ENCODE measurements around the gene GP9. TPM values are rescaled to one million over a fixed set of nuclear protein-coding genes. Genes with fewer than 3 reads are reported as not detected.

The GP9 gene
- total RNA-seq, 2 experiments from 2014 or later, result not detected

- CTCF ChIA-PET, result interaction anchor here (1.1 to 5.6 kb wide), 9 partner anchors 13 to 262 kb away, joined by 3 to 113 read pairs (median 34); partner anchors contain the start of gene RAB43
- H3K9me3 Mint-ChIP-seq, result no peaks in the 10 kb centered on the region
- H3K27ac Mint-ChIP-seq, result no peak overlapping the region
- POLR2A ChIA-PET, result no interaction called here
- peaks cover 12% of the 10 kb centered on the region for H3K4me1 Mint-ChIP-seq (ENCODE audit: low read depth)
- no peak overlapping the region for H3K4me3 Mint-ChIP-seq
- no peak for DNase-seq
- intact Hi-C loops (cut with micrococcal nuclease), result loop anchor here (5.0 kb wide), 1 partner anchor 82 kb away; no protein-coding TSS in a partner anchor
- no peaks in the 10 kb centered on the region for H3K27me3 Mint-ChIP-seq
- no peaks in the 10 kb centered on the region for H3K36me3 Mint-ChIP-seq
These were observed 5.9 kb upstream of the GP9 start for GRCh38 chr3:129054605-129055104.

DNA sequence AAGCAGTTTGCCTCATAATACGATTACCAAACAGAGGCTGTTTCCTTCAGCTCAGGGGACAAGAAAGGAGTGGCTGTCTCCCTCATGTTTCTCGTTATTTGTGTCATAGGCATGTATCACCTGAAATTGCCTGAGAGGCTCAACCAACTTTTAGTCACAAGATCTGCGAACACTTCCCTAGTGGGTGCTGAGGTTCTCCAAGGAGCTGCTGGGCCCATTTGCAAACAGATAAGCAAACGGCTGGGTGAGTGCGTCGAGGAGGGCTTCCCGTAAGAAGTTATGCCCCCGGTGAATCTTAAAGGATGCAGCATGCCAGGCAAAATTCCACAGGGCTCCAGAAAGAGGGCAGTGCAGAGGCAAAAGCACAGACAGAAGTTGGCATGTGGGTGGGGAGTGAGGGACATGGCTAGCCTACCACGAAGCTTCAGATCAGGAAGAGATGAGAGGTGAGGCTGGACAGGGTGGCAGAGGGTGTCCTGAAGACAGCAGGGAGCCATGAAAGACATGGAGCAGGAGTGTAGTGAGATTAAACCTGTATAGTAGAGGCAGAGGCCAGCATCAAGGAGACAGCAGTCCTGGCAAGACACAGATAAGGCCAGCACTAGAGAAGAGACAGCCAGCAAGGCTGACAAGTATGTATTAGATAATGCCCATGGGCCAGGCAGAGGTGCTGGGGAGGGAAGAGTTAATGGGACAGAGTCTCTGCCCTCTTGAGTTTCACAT lies 4.0 kb upstream of the GP9 start:
- DNase-seq, result no peak
- H3K9me3 Mint-ChIP-seq, result no peaks in the 10 kb centered on the region
- ChIA-PET POLR2A (interaction anchor here (1.5 kb wide), 1 partner anchor 127 kb away, joined by 4 read pairs; the partner anchor contains the start of gene CNBP), CTCF (interaction anchor here (5.6 kb wide), 1 partner anchor 88 kb away, joined by 60 read pairs; no protein-coding TSS in a partner anchor)
- H3K27me3 Mint-ChIP-seq, result no peaks in the 10 kb centered on the region
- no peak overlapping the region for H3K4me3 Mint-ChIP-seq
- no peak overlapping the region for H3K27ac Mint-ChIP-seq
- peaks cover 12% of the 10 kb centered on the region for H3K4me1 Mint-ChIP-seq (ENCODE audit: low read depth)
- no peaks in the 10 kb centered on the region for H3K36me3 Mint-ChIP-seq
- intact Hi-C loops (cut with micrococcal nuclease), result no loop called here

DNA sequence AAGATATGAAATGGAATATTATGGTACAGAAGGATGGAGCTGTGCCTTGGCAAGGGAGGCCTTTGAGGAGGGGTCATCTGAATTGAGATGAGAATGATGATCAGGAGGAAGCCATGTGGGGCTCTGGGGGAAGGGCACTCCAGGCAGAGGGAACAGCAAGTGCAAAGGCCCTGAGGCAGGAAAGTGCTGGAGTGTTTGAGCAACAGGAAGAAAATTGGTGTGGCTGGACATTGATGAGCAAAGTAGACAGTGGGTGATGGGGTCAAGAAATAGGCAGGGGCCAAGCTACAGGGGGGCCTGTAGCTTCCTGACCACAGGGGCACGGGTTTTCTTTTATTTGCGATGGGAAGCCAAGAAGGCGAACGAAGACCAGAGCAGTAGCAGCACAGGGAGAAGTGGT lies 3.3 kb upstream of the GP9 start:
- POLR2A ChIA-PET, result interaction anchor here (1.5 kb wide), 1 partner anchor 126 kb away, joined by 4 read pairs; the partner anchor contains the start of gene CNBP
- no peak overlapping the region for H3K27ac Mint-ChIP-seq

GRCh38 chr3:129058441-129059200 lies 2.0 kb upstream of the GP9 start:
- Mint-ChIP-seq H3K27me3 (no peaks in the 10 kb centered on the region), H3K9me3 (no peaks in the 10 kb centered on the region), H3K36me3 (no peaks in the 10 kb centered on the region), H3K27ac (no peak overlapping the region), H3K4me3 (no peak overlapping the region), H3K4me1 (ENCODE audit: low read depth) (peaks cover 7% of the 10 kb centered on the region)
- intact Hi-C loops (cut with micrococcal nuclease), result no loop called here
- CTCF ChIA-PET, result no interaction called here
- POLR2A ChIA-PET, result interaction anchor here (1.5 kb wide), 1 partner anchor 125 kb away, joined by 4 read pairs; the partner anchor contains the start of gene CNBP
- DNase-seq, result peak; percentile 38

More for the DNA sequence above, 3.3 kb upstream of the GP9 start:
- Mint-ChIP-seq H3K27me3 (no peaks in the 10 kb centered on the region), H3K36me3 (no peaks in the 10 kb centered on the region), H3K4me1 (ENCODE audit: low read depth) (peaks cover 12% of the 10 kb centered on the region), H3K9me3 (no peaks in the 10 kb centered on the region), H3K4me3 (no peak overlapping the region)
- CTCF ChIA-PET, result interaction anchor here (5.6 kb wide), 1 partner anchor 88 kb away, joined by 60 read pairs; no protein-coding TSS in a partner anchor
- intact Hi-C loops (cut with micrococcal nuclease), result no loop called here
- DNase-seq, result no peak

DNA sequence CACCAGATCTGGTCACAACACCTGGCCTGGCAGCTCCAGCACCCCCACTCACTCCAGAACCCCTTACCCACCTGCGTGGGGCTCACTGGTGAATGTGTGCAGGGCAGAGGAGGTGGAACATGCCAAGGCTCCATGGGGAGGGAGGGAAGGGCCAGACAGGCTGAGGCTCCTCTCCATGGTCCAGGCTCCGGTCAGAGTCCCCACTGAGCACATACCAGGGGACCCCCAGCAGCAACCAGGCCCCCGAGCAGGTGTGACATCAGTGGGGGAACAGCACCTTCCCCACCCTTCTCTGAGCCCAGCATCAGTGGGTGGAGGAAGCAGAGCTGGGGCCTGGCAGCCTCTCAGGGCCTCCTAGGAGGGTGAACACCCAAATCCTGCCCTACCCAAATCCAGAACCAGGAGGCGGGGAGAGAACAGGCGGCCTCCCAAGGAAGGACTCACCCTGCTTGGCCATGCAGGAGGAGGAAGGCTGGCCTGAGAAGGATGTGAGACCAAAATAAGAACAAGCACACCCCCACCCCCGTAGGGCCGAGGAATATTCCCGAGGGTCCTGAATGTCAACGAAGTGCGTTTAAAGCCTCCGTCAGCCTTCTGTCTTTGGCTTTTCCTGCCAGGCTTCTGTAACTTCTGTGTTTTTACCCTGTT lies 1.1 kb upstream of the GP9 start:
- DNase-seq, result no peak
- CTCF ChIA-PET, result interaction anchor here (1.1 kb wide), 1 partner anchor 89 kb away, joined by 5 read pairs; no protein-coding TSS in a partner anchor
- peaks cover 4% of the 10 kb centered on the region for H3K4me1 Mint-ChIP-seq (ENCODE audit: low read depth)
- H3K27me3 Mint-ChIP-seq, result no peaks in the 10 kb centered on the region
- H3K27ac Mint-ChIP-seq, result no peak overlapping the region
- intact Hi-C loops (cut with micrococcal nuclease), result no loop called here
- no peaks in the 10 kb centered on the region for H3K9me3 Mint-ChIP-seq
- H3K36me3 Mint-ChIP-seq, result no peaks in the 10 kb centered on the region
- H3K4me3 Mint-ChIP-seq, result no peak overlapping the region
- POLR2A ChIA-PET, result no interaction called here

- DNase-seq, result peak; percentile 21
- Mint-ChIP-seq H3K27me3 (no peaks in the 10 kb centered on the region), H3K4me3 (no peak overlapping the region), H3K36me3 (no peaks in the 10 kb centered on the region), H3K4me1 (ENCODE audit: low read depth) (peaks cover 4% of the 10 kb centered on the region), H3K27ac (no peak overlapping the region), H3K9me3 (no peaks in the 10 kb centered on the region)
- ChIA-PET POLR2A (no interaction called here), CTCF (no interaction called here)
- intact Hi-C loops (cut with micrococcal nuclease), result no loop called here
These were observed 676 bp downstream of the GP9 start for GRCh38 chr3:129061023-129061887.

- no peak overlapping the region for H3K4me3 Mint-ChIP-seq
- no peaks in the 10 kb centered on the region for H3K9me3 Mint-ChIP-seq
- ChIA-PET CTCF (interaction anchor here (1.7 kb wide), 1 partner anchor 9 kb away, joined by 3 read pairs; no protein-coding TSS in a partner anchor), POLR2A (no interaction called here)
- intact Hi-C loops (cut with micrococcal nuclease), result no loop called here
- no peaks in the 10 kb centered on the region for H3K36me3 Mint-ChIP-seq
- H3K27ac Mint-ChIP-seq, result no peak overlapping the region
- H3K27me3 Mint-ChIP-seq, result no peaks in the 10 kb centered on the region
- H3K4me1 Mint-ChIP-seq (ENCODE audit: low read depth), result peaks cover 4% of the 10 kb centered on the region
- DNase-seq, result no peak
These were observed 1.6 kb downstream of the GP9 start for GRCh38 chr3:129061888-129062834.

- Mint-ChIP-seq H3K36me3 (no peaks in the 10 kb centered on the region), H3K4me3 (no peak overlapping the region), H3K9me3 (peaks cover 3% of the 10 kb centered on the region), H3K4me1 (ENCODE audit: low read depth) (peaks cover 9% of the 10 kb centered on the region), H3K27ac (no peak overlapping the region), H3K27me3 (peaks cover 5% of the 10 kb centered on the region)
- ChIA-PET CTCF (interaction anchor here (1.2 to 1.7 kb wide), 2 partner anchors 10 to 12 kb away, joined by 3 read pairs; no protein-coding TSS in a partner anchor), POLR2A (no interaction called here)
- no peak for DNase-seq
- intact Hi-C loops (cut with micrococcal nuclease), result no loop called here
These were observed 2.6 kb downstream of the GP9 start for GRCh38 chr3:129063091-129063640.

DNA sequence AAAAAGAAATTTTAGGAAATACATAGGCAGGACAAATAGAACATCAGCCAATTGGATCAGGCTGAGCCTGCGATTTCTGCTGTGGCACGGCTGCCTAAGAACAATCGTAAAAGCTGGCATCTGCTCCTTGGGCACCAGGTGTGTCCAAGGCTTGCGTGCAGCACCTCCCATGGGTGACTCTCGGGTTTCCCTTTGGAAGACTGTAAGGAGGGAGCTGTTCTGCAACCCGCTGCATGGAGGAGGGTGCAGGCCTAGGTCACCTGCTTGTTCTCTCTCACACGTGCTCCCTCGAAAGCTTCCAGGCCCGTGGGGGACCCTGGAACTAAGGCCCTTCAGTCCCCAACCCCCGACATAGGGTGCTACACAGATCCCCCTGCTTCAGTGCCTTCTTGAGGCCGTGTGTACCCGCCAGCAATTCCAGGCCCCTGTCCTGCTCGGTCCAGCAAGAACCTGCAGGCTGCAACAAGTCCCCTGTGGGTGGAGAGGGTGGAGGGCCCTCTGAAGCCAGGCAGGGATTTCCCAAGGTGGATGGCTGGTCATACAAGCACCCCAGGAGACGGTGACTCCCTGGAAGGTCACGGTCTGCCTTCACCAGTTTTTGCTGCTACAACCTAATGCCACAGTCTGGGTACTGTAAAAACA lies 3.4 kb downstream of the GP9 start:
- CTCF ChIA-PET, result interaction anchor here (1.2 to 1.7 kb wide), 2 partner anchors 11 to 13 kb away, joined by 3 read pairs; no protein-coding TSS in a partner anchor
- DNase-seq, result no peak
- Mint-ChIP-seq H3K27me3 (peaks cover 5% of the 10 kb centered on the region), H3K36me3 (no peaks in the 10 kb centered on the region), H3K27ac (no peak overlapping the region), H3K4me1 (ENCODE audit: low read depth) (peaks cover 7% of the 10 kb centered on the region), H3K4me3 (no peak overlapping the region), H3K9me3 (peaks cover 3% of the 10 kb centered on the region)
- intact Hi-C loops (cut with micrococcal nuclease), result no loop called here
- POLR2A ChIA-PET, result no interaction called here
